Hematopoietic multipotent progenitor cell (in vitro differentiated cells): ENCODE data around the gene GPR153. TPM values are rescaled to one million over a fixed set of nuclear protein-coding genes. Genes with fewer than 3 reads are reported as not detected.
"Not testable (repeated sequence)": the region's sequence is repeated elsewhere in the genome, so short reads cannot be mapped to it uniquely, and the experiment has no call there.

ENCODE experiments used
- DNase-seq, 3 donors: peaks; one replicate each; pipeline ENCODE4 v3.0.0-alpha.2; 2011 to 2015; ENCODE audit warnings: low read depth in 2 of 3, low spot score in 2 of 3
- total RNA-seq: library from RNA; depleted of rRNA; stranded (reverse); fragments of >200 nt; gene quantifications from one replicate; pipeline ENCODE4 v1.2.3, GENCODE V29; 2012

GPR153 gene
- total RNA-seq, 1 donor, result 0.54 TPM

- no peak for DNase-seq
These were observed 23.8 kb downstream of the GPR153 start for GRCh38 chr1:6237093-6237492.

GRCh38 chr1:6235296-6235677 lies 25.6 kb downstream of the GPR153 start:
- DNase-seq, result no peak

GRCh38 chr1:6234502-6235295 lies 26.2 kb downstream of the GPR153 start:
- no peak for DNase-seq

GRCh38 chr1:6233376-6233775 lies 27.5 kb downstream of the GPR153 start:
- no peak for DNase-seq

- no peak for DNase-seq
These were observed 35.2 kb downstream of the GPR153 start for GRCh38 chr1:6225651-6226050.

- no peak for DNase-seq
These were observed 36.2 kb downstream of the GPR153 start for GRCh38 chr1:6224718-6225117.

GRCh38 chr1:6223617-6224016 lies 37.3 kb downstream of the GPR153 start:
- no peak for DNase-seq

- no peak for DNase-seq
These were observed 38.3 kb downstream of the GPR153 start for GRCh38 chr1:6222636-6223035.

GRCh38 chr1:6221210-6221784 lies 39.6 kb downstream of the GPR153 start:
- no peak for DNase-seq

GRCh38 chr1:6220236-6220635 lies 40.7 kb downstream of the GPR153 start:
- DNase-seq, result no peak

- not testable (repeated sequence) for DNase-seq
These were observed 41.3 kb downstream of the GPR153 start for GRCh38 chr1:6219641-6220040.

- no peak for DNase-seq
These were observed 42.3 kb downstream of the GPR153 start for GRCh38 chr1:6218375-6219164.

- DNase-seq, result peak in 1 of 3 donors; percentile 43
These were observed 48.5 kb downstream of the GPR153 start for GRCh38 chr1:6212193-6212959.

- DNase-seq, result no peak
These were observed 49.2 kb downstream of the GPR153 start for GRCh38 chr1:6211731-6212130.

- no peak for DNase-seq
These were observed 50.1 kb downstream of the GPR153 start for GRCh38 chr1:6210591-6211355.

- peak in 2 of 3 donors; percentile 27 to 49 for DNase-seq
These were observed 51.0 kb downstream of the GPR153 start for GRCh38 chr1:6209661-6210580.

- DNase-seq, result peak in 2 of 3 donors; percentile 51 to 52
These were observed 51.9 kb downstream of the GPR153 start for GRCh38 chr1:6208723-6209660.

GRCh38 chr1:6207921-6208320 lies 53.0 kb downstream of the GPR153 start:
- DNase-seq, result no peak
